IMR-90 (cell line): ENCODE results near the gene SMC4. TPM values are rescaled to one million over a fixed set of nuclear protein-coding genes. Genes with fewer than 3 reads are reported as not detected.

Experiments
- ATAC-seq: fragments of 200-7000 bp; cut with Tn5 transposase; 2 replicates; pipeline ENCODE4 v1.9.1; 2020; ENCODE audit warnings: low read depth, mild to moderate bottlenecking, moderate library complexity
- BruUV-seq: library from RNA; stranded (reverse); fragments of 400-500 nt; replicated peaks from 2 replicates; lab custom pipeline; 2021; lab: Mats Ljungman, UMichigan
- CTCF ChIA-PET: fragments of 300-600 bp; formaldehyde crosslinking; extraction: SDS; loops from one replicate; lab custom pipeline; 2021; ENCODE audit warnings: antibody characterized with exemption; lab: Yijun Ruan, JAX
- POLR2A ChIA-PET: fragments of 300-600 bp; sonication (Branson Sonifier 250); formaldehyde crosslinking; loops from one replicate; lab custom pipeline; 2022; ENCODE audit warnings: antibody characterized with exemption; ENCODE audit not compliant: unreplicated experiment; lab: Charles Lee
- DNase-seq: peaks from one replicate; pipeline ENCODE4 v3.0.0; 2013
- H2AFZ ChIP-seq: replicated peaks from 2 replicates; pipeline ENCODE3; 2013; ENCODE audit warnings: low read length, mild to moderate bottlenecking; ENCODE audit not compliant: poor library complexity
- H2AK5ac ChIP-seq: 2 replicates; pipeline ENCODE4 v1.6.1; 2013; ENCODE audit warnings: low read depth, low read length, inconsistent platforms
- H2AK9ac ChIP-seq: replicated peaks from 2 replicates; pipeline ENCODE3; 2013; ENCODE audit warnings: mild to moderate bottlenecking, low read depth, low read length, moderate library complexity; ENCODE audit not compliant: poor library complexity
- H2BK120ac ChIP-seq: 2 replicates; pipeline ENCODE4 v1.6.1; 2013; ENCODE audit warnings: low read depth, low read length, inconsistent platforms
- H2BK15ac ChIP-seq: 3 replicates; pipeline ENCODE4 v1.6.1; 2013; ENCODE audit warnings: low read depth, low read length, inconsistent platforms
- H2BK20ac ChIP-seq: 2 replicates; pipeline ENCODE4 v1.6.1; 2013; ENCODE audit warnings: low read depth, mild to moderate bottlenecking, inconsistent platforms, low read length, moderate library complexity
- H2BK5ac ChIP-seq: 2 replicates; pipeline ENCODE4 v1.6.1; 2013; ENCODE audit warnings: mild to moderate bottlenecking, low read depth, low read length, inconsistent platforms; ENCODE audit not compliant: poor library complexity, severe bottlenecking
- H3K14ac ChIP-seq: replicated peaks from 2 replicates; pipeline ENCODE4 v1.6.1; 2013; ENCODE audit warnings: low read depth, low read length, inconsistent platforms
- H3K18ac ChIP-seq: 2 replicates; pipeline ENCODE4 v1.6.1; 2013; ENCODE audit warnings: low read depth, low read length, control low read depth
- H3K23ac ChIP-seq: 2 replicates; pipeline ENCODE4 v1.6.1; 2013; ENCODE audit warnings: low read depth, low read length, inconsistent platforms
- H3K27ac ChIP-seq: 2 replicates; pipeline ENCODE4 v1.5.1; 2013; ENCODE audit warnings: mild to moderate bottlenecking, control low read depth, low read length; ENCODE audit not compliant: insufficient read depth
- H3K27me3 ChIP-seq: 2 replicates; pipeline ENCODE4 v1.6.1; 2013; ENCODE audit warnings: low read length; ENCODE audit not compliant: control insufficient read depth, insufficient read depth
- H3K36me3 ChIP-seq: 2 replicates; pipeline ENCODE4 v1.6.1; 2013; ENCODE audit warnings: low read length, mixed read lengths; ENCODE audit not compliant: control insufficient read depth, insufficient read depth
- H3K4ac ChIP-seq: 2 replicates; pipeline ENCODE4 v1.6.1; 2013; ENCODE audit warnings: low read depth, low read length, inconsistent platforms
- H3K4me1 ChIP-seq: 2 replicates; pipeline ENCODE4 v1.6.1; 2013; ENCODE audit warnings: low read length, mixed read lengths; ENCODE audit not compliant: control insufficient read depth, insufficient read depth
- H3K4me2 ChIP-seq: 2 replicates; pipeline ENCODE4 v1.6.1; 2013; ENCODE audit warnings: low read depth, mild to moderate bottlenecking, control low read depth, low read length, moderate library complexity
- H3K4me3 ChIP-seq: 2 replicates; pipeline ENCODE4 v1.5.1; 2013; ENCODE audit warnings: low read depth, mild to moderate bottlenecking, control low read depth, low read length, moderate library complexity; ENCODE audit not compliant: insufficient read depth
- H3K56ac ChIP-seq: 2 replicates; pipeline ENCODE4 v1.6.1; 2013; ENCODE audit warnings: low read length, inconsistent platforms; ENCODE audit not compliant: insufficient read depth; ENCODE audit errors: extremely low read depth
- H3K79me1 ChIP-seq, 2 experiments: 2 replicates each; pipeline ENCODE4 v1.6.1; 2013; ENCODE audit warnings: low read length in 2 of 2, inconsistent platforms in 1 of 2, low read depth in 1 of 2
- H3K9ac ChIP-seq: 2 replicates; pipeline ENCODE4 v1.6.1; 2013; ENCODE audit warnings: low read depth, low read length, control low read depth
- H3K9me1 ChIP-seq: 2 replicates; pipeline ENCODE4 v1.6.1; 2013; ENCODE audit warnings: low read length, inconsistent platforms; ENCODE audit not compliant: insufficient read depth
- H3K9me3 ChIP-seq: 2 replicates; pipeline ENCODE4 v1.6.1; 2013; ENCODE audit warnings: low read length; ENCODE audit not compliant: control insufficient read depth, insufficient read depth
- H4K20me1 ChIP-seq: 2 replicates; pipeline ENCODE4 v1.6.1; 2013; ENCODE audit warnings: low read length, inconsistent platforms; ENCODE audit not compliant: insufficient read depth
- H4K5ac ChIP-seq: 2 replicates; pipeline ENCODE4 v1.6.1; 2013; ENCODE audit warnings: mild to moderate bottlenecking, low read depth, low read length, control low read depth
- H4K8ac ChIP-seq, 2 experiments: 2 replicates each; pipeline ENCODE4 v1.6.1; 2013; ENCODE audit warnings: low read depth in 2 of 2, low read length in 2 of 2, control low read depth in 1 of 2, inconsistent platforms in 1 of 2
- H4K91ac ChIP-seq: 2 replicates; pipeline ENCODE4 v1.6.1; 2013; ENCODE audit warnings: low read depth, low read length, inconsistent platforms; ENCODE audit not compliant: insufficient read depth
- CEBPB ChIP-seq: IDR thresholded peaks from 2 replicates; pipeline ENCODE4 v1.6.1; 2012; ENCODE audit warnings: low read depth, low read length, improper control_type of control experiment
- CHD1 ChIP-seq: IDR thresholded peaks from 2 replicates; pipeline ENCODE4 v1.6.1; 2012; ENCODE audit warnings: low read depth, low read length, improper control_type of control experiment
- FOS ChIP-seq: fragments of 150-350 bp; IDR thresholded peaks from 2 replicates; pipeline ENCODE4 v1.6.1; 2016; ENCODE audit warnings: low read depth, low read length
- MAFK ChIP-seq: IDR thresholded peaks from 2 replicates; pipeline ENCODE4 v1.6.1; 2012; ENCODE audit warnings: low read depth, low read length, improper control_type of control experiment
- MAZ ChIP-seq: IDR thresholded peaks from 2 replicates; pipeline ENCODE4 v1.6.1; 2012; ENCODE audit warnings: low read depth, mild to moderate bottlenecking, low read length, improper control_type of control experiment, moderate library complexity, borderline replicate concordance
- MXI1 ChIP-seq: IDR thresholded peaks from 2 replicates; pipeline ENCODE4 v1.6.1; 2012; ENCODE audit warnings: low read depth, mild to moderate bottlenecking, low read length, moderate library complexity, borderline replicate concordance
- POLR2A ChIP-seq: IDR thresholded peaks from 2 replicates; pipeline ENCODE4 v1.6.1; 2012; ENCODE audit warnings: mild to moderate bottlenecking, low read depth, low read length
- RAD21 ChIP-seq: IDR thresholded peaks from 2 replicates; pipeline ENCODE4 v1.6.1; 2012; ENCODE audit warnings: low read length, improper control_type of control experiment
- SMC3 ChIP-seq: fragments of 150-350 bp; IDR thresholded peaks from 2 replicates; pipeline ENCODE4 v1.6.1; 2016; ENCODE audit warnings: low read depth, mild to moderate bottlenecking, antibody characterized with exemption, low read length, moderate library complexity
- WGBS, 2 experiments: methylation state at CpG; one replicate each; pipeline versions ENCODE4 v1.1.5 to v1.1.7; 2013; ENCODE audit warnings: missing lambda C conversion rate in 2 of 2; ENCODE audit not compliant: insufficient read length in 1 of 2; ENCODE audit errors: extremely low coverage in 2 of 2; 5-methylcytosine and 5-hydroxymethylcytosine counted together
- dilution Hi-C: fragments of 300-500 bp; cut with HindIII; formaldehyde crosslinking; loops from one replicate; pipeline ENCODE4 v1.14.3; 2018; ENCODE audit warnings: low sequenced_read_pairs; ENCODE audit not compliant: unreplicated experiment
- in situ Hi-C: fragments of 300-500 bp; cut with MboI; formaldehyde crosslinking; loops from 3 replicates; pipeline ENCODE4 v1.14.3; 2019; ENCODE audit warnings: low sequenced_read_pairs, inconsistent platforms, mixed read lengths
- intact Hi-C: fragments of 100-400 bp; cut with micrococcal nuclease; formaldehyde crosslinking; loops from 2 replicates; pipeline ENCODE4 v1.10.0; 2022
- polyA plus RNA-seq, 3 experiments: library from polyadenylated mRNA; depleted of rRNA; stranded (reverse); fragments of >200 nt; gene quantifications; 2 replicates each; pipeline ENCODE4 v1.2.3, GENCODE V29; 2012; ENCODE audit warnings: low replicate concordance in 1 of 3
- total RNA-seq: library from RNA; depleted of rRNA; stranded (reverse); fragments of >200 nt; gene quantifications from 2 replicates; pipeline ENCODE4 v1.2.3, GENCODE V29; 2012
- TF ChIP-seq, protein P1 (sequence below): conservative IDR thresholded peaks from 2 replicates; pipeline ENCODE4 v1.5.1; 2012; ENCODE audit warnings: mild to moderate bottlenecking, low read depth, low read length, improper control_type of control experiment

Gene SMC4
- total and polyA plus RNA-seq, 2 of the 4 experiments (the other 2 are of a cell fraction): 48.8 to 50.1 TPM

DNA sequence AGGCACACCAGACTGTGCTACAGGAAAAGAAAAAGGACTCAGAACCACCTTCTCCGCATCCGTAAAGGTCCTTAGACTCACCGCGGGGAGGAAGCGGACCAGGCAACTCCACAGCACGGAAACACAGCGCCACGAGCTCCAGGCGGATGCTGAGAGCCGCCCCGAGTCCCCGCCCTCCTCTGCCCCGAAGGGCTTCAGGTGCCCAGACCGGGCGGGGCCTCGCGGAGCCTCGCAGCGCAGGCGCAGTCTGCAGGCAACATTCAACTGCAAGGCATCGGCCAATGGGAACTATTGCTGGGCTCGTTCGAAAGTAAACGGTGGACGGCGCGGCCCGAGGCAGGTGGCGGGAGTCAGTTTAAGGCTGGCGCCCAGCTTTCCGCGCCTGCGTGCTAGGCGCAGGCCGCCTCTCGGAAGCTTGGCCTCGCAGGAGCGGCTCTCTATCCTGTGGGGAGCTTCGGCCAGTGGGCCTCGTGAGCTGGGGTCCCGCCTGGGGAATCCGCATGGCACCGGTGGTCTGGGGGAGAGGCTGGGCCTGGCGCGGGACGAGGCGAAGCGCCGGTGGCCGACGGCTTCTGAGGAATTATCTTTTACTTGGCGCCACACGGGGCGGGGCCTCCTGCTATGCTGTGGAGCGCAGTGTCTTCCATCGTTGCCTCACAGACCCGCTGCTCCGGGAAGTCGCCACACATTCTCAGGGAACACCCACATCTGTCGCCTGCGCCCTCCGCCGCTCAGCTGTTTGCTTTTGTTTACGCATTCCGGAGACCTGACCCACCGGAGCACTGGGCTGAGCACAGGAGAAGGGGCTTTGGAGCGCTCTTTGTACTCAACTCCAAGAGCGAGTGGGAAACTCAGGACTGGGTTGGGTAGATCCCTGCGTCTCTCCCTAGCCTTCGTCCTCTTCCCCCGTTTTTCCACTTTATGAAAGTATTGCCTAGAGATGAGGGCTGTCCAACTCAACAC is 50.5 kb downstream of the SMC4 start, which contains the start of gene TRIM59:
TRIM59 (minus strand) TSS at position 151 of the 963 bp plus-strand sequence. CDS start 10,603 bp downstream, outside the sequence.
- Histone ChIP-seq H2AFZ (peak within 1 kb of the TSS; percentile 98), H3K27ac (peak within 1 kb of the TSS; percentile 87), H3K23ac (peak within 1 kb of the TSS; percentile 97), H3K4me3 (peak within 1 kb of the TSS; percentile 68), H4K20me1 (peaks cover 7% of the 10 kb centered on the region; the same call in 1 of the 2 replicates), H3K9me1 (peaks cover 6% of the 10 kb centered on the region; the same call in 1 of the 2 replicates), H2BK20ac (peak within 1 kb of the TSS; percentile 98), H2BK120ac (peak within 1 kb of the TSS; percentile 95), H2AK9ac (peak within 1 kb of the TSS; percentile 99), H3K4ac (peak within 1 kb of the TSS; percentile 95), H3K36me3 (no peaks in the 10 kb centered on the region), H3K14ac (peak within 1 kb of the TSS; percentile 98), H3K27me3 (no peaks in the 10 kb centered on the region), H4K5ac (peak within 1 kb of the TSS; percentile 92), H3K9me3 (no peaks in the 10 kb centered on the region), H3K4me2 (peak within 1 kb of the TSS; percentile 89), H3K4me1 (peaks cover 10% of the 10 kb centered on the region), H2AK5ac (peak within 1 kb of the TSS; percentile 79), H3K9ac (peak within 1 kb of the TSS; percentile 54), H3K56ac (peak within 1 kb of the TSS; percentile 99), H2BK15ac (peak within 1 kb of the TSS; percentile 97), H4K91ac (peak within 1 kb of the TSS; percentile 94), H3K18ac (peak within 1 kb of the TSS; percentile 96), H3K79me1 (peaks cover 4 to 27% of the 10 kb centered on the region in 2 experiments; a peak in 2 of 4 replicates), H2BK5ac (peak within 1 kb of the TSS; percentile 99), H4K8ac (peak within 1 kb of the TSS; percentile 87 to 90)
- POLR2A ChIA-PET: interaction anchor here (0.5 to 1.1 kb wide), 2 partner anchors 54 to 287 kb away, joined by 4 read pairs; no protein-coding TSS in a partner anchor
- peak; percentile 88 for ATAC-seq
- in situ Hi-C loops: no loop called here
- dilution Hi-C loops: no loop called here
- DNase-seq: peak; percentile 97
- CTCF ChIA-PET: interaction anchor here (0.9 to 1.0 kb wide), 2 partner anchors 12 to 32 kb away, joined by 3 to 4 read pairs; no protein-coding TSS in a partner anchor
- no TSS peak for BruUV-seq
- WGBS, 2 experiments: 0% methylated on average over 39 of the region's 71 CpGs; no CpG with 5 or more reads in 1 of the 2 experiments
- TF ChIP-seq FOS: no peak
- TF ChIP-seq MAZ: peak; percentile 66; the same call in 1 of the 2 replicates
- no peak for TF ChIP-seq MAFK
- no peak for TF ChIP-seq RAD21
- peak; percentile 53; the same call in 1 of the 2 replicates for TF ChIP-seq MXI1
- peak; percentile 46; the same call in 1 of the 2 replicates for TF ChIP-seq CEBPB
- no peak for TF ChIP-seq SMC3
- no peak for TF ChIP-seq CHD1
- TF ChIP-seq, protein P1, sequence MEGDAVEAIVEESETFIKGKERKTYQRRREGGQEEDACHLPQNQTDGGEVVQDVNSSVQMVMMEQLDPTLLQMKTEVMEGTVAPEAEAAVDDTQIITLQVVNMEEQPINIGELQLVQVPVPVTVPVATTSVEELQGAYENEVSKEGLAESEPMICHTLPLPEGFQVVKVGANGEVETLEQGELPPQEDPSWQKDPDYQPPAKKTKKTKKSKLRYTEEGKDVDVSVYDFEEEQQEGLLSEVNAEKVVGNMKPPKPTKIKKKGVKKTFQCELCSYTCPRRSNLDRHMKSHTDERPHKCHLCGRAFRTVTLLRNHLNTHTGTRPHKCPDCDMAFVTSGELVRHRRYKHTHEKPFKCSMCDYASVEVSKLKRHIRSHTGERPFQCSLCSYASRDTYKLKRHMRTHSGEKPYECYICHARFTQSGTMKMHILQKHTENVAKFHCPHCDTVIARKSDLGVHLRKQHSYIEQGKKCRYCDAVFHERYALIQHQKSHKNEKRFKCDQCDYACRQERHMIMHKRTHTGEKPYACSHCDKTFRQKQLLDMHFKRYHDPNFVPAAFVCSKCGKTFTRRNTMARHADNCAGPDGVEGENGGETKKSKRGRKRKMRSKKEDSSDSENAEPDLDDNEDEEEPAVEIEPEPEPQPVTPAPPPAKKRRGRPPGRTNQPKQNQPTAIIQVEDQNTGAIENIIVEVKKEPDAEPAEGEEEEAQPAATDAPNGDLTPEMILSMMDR: no peak
- TF ChIP-seq POLR2A: peak; percentile 49; the same call in 1 of the 2 replicates
- intact Hi-C loops: loop anchor here (1.0 to 2.0 kb wide), 3 partner anchors 31 to 47 kb away; no protein-coding TSS in a partner anchor
